NB4 (cell line): ENCODE measurements around the gene TNP2.
"Not testable (repeated sequence)": the region's sequence is repeated elsewhere in the genome, so short reads cannot be mapped to it uniquely, and the experiment has no call there.

ENCODE experiments used
- CTCF ChIP-seq: IDR thresholded peaks from one replicate; pipeline ENCODE4 v1.5.1; 2012; ENCODE audit warnings: low read depth, low read length
- POLR2A ChIP-seq: IDR thresholded peaks from 2 replicates; pipeline ENCODE4 v1.6.1; 2011; ENCODE audit warnings: mild to moderate bottlenecking; ENCODE audit not compliant: insufficient read length; ENCODE audit errors: extremely low read depth

DNA sequence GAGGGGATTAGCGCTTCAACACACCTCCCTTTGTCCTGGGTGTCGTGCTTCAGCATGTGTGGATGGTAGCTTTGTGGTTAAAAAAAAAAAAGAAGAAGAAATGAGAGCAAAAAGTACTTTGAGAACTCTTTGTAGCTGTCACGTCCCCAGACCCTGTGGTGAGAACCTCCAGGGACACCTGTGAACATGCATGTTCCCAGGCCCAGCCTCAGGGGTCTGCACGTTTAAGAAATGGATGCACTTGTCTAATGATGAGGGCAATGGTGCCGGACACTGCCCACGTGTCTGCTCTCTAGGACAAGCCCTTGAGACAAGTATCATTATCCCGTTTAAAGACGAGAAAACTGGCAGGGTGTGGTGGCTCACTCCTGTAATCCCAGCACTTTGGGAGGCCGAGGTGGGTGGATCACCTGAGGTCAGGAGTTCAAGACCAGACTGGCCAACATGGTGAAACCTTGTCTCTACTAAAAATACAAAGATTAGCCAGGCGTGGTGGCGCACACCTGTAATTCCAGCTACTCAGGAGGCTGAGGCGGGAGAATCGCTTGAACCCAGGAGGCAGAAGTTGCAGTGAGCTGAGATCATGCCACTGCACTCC is 29.9 kb upstream of the TNP2 start:
- TF ChIP-seq CTCF, POLR2A: not testable (repeated sequence)
